HG03342 (cell line): ENCODE data around the gene RPL34.

Experiments used
- ATAC-seq: cut with Tn5 transposase; IDR thresholded peaks from one replicate; pipeline ENCODE4 v1.9.1; 2021; ENCODE audit warnings: mild to moderate bottlenecking, moderate library complexity; ENCODE audit not compliant: unreplicated experiment

The RPL34 gene

DNA sequence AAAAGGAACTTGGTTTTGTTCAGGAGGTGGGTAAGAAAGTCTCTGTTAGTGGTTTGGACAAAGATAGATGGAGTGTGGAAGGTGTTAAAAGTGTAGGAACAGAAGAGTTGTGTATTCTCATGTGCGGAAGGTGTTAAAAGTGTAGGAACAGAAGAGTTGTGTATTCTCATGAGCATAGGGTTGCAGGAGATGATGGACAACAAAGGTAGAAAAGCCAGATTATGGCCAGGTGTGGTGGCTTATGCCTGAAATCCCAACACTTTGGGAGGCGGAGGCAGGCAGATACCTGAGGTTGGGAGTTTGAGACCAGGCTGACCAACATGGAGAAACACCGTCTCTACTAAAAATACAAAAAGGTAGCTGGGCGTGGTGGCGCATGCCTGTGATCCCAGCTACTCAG is 2.5 kb downstream of the RPL34 start:
- no peak for ATAC-seq

DNA sequence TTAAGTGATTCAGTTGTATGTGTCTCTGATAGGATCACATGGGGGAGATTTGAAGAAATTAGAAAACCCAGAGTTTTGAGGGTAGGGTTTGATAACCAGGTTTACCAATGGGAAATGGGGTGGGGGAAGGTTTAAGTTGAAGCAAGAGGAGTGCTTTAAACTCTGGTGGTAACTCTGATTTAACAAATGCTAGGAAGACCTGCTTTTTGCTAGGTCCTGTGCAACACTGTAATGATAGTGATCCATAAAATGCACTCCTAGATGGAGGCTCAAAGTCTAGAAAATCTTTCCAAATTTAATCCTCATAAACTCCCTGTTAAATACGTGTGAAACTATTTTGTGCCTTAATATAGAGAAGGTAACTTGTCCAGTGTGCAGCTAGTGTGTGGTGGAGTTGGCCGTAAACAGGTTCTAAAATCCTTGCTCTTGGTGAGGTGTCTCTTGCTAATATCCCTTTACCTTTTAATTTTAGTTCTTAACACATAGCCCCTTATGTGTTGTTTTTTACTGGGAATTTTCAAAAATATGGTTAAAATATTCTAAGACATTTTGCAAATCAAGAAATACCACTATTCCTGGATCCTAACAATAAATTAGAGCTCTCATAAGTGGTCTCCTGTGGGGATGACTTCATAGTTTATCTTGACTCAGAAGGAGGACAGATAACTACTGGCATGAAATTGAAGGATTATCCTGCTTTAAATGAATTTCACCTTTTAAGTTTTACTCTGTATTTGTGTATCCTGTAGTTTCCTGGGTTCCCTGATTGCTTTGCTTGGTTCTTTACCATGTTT is 4.1 kb downstream of the RPL34 start:
- no peak for ATAC-seq

DNA sequence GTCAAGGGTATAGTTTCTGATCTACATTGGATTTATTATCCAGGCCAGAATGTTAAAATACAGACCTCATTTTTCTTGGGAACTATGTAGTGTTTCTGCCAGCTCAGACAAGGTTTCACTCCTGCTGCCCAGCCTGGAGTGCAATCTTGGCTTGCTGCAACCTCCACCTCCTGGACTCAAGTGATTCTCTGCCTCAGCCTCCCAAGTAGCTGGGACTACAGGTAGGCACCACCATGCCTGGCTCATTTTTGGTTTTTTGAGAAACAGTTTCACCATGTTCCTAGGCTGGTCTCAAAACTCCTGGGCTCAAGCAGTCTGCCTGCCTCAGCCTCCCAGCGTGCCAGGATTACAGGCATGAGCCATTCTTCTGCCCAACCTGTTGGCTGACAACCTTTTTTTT is 5.7 kb downstream of the RPL34 start:
- no peak for ATAC-seq

DNA sequence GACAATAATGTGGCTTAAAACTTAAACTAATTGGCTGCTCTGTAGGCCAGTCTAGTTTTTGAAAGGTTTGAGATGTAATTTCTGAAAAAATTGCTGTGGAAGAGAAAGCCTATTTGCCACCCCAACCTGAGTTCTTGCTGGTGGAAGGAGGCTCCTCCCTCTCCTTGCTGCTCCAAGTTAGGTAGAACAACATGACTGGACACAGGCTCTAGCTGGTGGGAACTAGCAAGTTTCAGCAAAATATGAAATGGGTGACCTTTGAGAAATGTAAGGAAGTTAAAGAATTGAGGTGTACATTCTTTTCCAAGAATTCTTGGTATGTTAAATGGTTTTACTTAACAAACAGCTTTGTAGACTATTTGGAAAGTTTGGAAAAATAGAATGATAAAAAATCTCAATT is 8.0 kb downstream of the RPL34 start:
- ATAC-seq, result no peak

DNA sequence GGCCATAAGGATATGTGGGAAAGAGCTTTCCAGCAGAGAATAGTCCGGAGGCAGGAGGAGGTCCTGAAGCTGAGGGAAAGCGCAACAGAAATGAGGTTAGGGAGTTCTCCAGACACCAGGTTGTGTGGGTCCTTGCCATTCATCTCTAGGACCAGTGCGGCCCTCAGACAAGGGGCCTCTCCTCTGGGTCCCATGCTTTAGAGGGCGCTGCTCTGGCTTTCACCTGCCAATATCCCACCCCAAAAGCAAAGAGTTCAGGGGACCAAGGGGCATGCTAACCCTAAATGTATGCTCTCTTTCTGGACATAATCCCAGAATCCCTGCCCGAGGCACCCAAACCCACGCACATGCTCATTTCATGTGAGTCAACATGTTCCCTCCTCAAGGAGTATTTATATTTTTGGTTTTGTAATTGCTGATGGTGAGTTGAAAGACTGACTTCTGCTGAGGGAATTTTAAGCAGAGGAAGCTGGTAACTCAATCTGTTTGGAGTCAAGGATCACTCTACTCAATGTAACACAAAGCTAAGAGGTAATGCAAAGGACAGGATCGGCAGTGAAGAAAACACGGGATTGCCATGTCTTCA is 14.8 kb downstream of the RPL34 start:
- no peak for ATAC-seq

DNA sequence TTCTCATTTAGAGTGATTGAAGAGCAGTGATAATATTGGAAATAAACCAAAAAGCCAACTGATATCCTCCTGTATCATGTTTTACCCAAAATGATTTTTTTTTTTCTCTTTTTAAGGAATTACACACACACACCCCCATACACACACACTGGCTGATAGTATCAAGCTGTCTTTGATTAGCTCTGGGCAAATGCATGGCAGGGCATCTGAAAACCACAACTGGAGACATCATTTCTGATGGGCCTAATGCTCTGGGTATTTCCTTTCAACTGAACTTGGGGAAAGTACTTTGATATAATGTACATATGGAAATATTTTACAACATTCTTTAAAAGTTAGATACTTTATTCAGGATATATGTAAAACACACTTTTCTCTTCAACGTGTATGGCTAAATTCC is 15.9 kb downstream of the RPL34 start:
- no peak for ATAC-seq

DNA sequence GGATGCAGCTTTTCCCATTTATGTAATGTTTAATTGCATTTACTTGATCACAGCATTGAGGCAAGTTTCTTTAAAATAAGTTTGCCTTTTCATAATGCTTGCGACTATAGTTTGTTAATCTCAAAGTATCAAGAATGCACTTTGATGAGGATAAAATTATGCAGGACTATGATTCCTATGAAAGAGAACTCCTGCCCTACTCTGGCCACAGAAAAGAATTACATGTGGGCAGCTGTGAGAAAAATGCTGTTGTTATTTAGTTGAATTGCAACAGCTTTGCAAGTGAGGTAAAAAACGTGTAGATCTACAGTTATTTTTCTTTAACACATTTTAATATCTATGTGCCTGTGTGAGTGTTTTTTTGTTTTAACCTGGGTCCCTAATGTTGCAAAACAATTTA is 17.5 kb downstream of the RPL34 start:
- no peak for ATAC-seq

DNA sequence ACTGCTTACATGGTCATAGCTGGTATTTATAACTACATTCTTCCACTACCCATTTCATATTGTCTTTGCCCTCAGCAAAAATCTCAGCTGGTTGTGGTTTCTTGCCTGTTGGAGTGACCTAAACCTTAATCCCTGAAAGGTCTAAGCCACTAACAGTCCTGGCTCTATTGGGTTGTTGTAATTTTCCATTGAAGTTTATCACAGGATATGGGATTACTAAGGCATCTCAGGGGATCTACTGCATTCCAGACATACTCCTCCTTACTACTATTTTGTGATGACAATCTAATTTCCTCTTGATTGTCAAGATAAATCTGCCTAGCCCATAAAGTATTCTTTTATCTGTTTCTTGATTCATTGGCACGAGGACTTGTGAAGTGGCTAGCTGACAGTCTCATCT is 23.9 kb downstream of the RPL34 start:
- no peak for ATAC-seq

DNA sequence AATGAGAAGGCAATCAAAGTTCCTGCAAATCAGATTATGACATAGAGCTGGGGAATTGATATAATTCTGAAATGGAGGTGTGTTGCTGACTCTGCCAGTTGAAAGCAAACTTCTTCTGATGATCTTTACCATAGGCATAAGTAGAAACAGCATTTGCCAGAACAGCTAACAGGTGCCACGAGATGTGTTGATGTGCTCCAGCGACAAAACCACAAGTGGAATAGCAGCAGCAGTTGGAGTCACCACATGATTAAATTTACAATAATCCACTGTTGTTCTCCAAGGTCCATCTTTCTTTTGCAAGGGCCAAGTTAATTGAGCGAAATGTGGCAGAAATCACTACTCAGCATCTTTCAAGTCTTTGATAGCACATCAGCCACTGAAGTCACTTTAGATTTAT is 26.3 kb downstream of the RPL34 start:
- no peak for ATAC-seq

DNA sequence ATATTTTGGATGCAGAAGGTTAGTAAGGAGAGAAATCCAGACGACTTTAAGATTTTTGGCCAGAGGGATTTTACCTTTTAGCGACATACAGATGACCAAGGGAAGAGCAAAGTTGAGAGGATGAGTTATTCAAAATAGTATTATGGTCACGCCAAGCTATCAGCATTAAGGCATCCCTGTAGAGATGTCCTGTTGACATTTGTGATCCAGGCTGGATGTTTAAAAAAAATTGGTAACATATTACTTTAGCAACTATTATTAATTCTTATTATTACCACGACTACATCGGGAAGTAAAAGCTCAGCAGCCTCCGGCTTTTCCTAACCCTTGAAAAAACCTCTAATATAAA is 29.5 kb downstream of the RPL34 start:
- ATAC-seq, result no peak

DNA sequence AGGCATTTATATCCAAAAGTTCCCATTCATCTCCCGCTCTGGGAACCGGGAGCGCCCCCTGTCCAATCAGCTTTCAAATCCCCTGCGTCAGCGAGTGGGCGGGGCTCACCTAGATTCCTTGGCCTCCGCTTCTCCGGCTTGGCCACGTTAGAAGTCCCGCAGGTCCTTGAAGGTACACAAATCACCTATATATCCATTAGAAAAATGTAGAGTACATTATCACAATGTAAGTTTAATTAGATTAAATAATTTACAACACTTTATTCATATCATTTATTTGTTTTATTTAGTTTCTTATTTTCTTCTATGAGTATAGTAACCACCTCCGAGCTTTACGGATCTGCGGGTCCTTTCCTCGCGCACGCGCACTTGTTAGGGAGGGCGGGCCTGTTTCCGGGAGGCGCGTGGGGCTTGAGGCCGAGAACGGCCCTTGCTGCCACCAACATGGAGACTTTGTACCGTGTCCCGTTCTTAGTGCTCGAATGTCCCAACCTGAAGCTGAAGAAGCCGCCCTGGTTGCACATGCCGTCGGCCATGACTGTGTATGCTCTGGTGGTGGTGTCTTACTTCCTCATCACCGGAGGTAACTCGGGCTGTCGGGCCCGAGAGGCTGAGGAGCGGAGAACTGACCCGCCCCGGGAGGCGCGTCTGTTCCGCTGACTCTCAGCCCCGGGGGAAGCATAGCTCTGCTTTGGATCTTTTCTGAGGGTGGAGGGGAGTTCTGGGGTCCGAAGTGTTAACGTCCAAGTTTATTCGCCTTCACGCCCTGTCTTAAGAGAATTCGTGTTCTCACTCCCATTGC is 30.0 kb downstream of the RPL34 start, which contains the start of gene OSTC:
Gene OSTC, plus strand, starts transcription at position 388 of the 802 bp plus-strand sequence. Its CDS starts 57 bp downstream, at position 445.
- peak; percentile 89 for ATAC-seq

DNA sequence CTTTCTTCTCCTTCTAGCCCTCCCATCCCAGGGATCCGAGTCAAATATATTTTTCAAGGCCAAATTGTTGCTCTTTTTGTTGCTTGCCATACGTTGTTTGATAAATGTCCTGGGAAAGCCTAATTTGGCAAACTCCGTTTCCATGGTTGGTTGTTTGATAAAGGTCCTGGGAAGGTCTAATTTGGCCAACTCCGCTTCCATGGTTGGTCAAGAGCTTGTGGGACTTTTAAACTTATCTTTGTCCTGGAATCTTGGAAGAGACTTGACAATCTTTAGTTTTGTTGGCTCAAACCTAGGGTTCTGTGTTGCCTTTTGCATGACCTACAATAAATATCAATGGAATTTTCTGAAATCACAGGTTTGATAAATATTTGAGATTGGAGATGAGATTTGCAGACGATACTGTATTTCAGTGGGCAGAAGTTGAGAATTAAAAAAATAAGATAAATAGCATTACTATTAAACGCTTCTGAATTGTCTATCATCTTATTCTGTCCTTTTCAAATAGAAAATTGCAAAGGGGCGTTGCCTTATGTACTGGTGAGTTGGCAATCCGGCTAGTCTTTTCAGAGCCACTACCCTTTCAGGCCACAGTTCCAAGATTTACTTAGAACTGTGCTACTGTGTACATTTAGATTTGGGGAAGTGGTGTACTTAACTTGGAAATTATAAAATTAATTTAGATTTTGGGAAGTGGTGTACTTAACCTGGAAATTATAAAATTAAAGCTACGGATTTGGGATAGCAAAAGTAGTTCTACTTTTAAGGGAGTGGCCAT is 30.8 kb downstream of the RPL34 start:
- ATAC-seq, result peak; percentile 31

DNA sequence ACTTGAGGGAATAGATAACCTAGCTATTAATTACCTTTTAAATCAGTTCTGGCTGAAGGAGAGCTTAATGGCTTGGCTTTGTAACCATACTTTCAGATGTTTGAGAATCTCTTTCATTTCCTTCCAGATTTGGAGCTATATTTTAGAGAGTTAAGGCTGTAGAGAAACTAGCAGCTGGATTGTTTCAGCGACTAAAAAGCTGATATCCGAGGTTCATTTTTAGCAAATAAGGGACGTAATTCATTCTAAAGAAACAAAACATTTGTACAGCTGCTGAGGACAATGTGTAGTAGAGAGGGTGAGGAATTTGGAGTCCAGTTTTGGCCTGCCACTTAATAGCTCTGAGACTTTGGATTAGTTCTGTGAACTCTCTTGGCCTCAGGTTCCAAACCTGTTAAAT is 42.3 kb downstream of the RPL34 start:
- ATAC-seq, result no peak

DNA sequence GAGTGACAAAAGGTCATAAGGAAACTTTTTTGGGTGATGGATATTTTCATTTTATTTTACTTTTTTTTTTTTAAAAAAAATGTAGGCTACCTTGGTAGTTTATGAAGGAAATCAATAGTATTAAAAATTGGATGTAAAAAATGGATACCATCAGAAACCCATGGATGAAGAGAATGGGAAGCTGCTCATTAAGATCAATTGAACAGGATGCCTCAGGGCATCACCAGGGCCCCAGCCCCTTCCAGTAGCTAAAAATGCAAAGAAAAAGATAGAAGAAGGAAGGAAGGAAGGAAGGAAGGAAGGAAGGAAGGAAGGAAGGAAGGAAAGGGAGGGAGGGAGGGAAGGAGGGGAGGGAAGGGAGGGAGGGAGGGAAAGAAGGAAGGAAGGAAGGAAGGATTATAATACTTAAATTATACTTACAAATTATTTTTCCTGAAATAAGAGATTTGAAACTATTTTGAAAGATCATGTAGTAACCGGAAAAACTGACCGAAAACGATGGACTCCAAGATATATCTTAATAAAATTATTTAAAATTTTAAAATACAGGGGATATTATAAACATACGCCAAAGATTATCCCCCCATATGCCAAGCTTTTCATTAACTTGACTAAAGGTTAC is 54.1 kb downstream of the RPL34 start:
- no peak for ATAC-seq
